Measurements from ENCODE around the gene WDR86.
A peak's percentile ranks its signal among the peaks of the same experiment; 100 is the strongest.

WDR86 gene

GRCh38 chr7:151379534-151380198 lies 30.2 kb downstream of the WDR86 start:
- DNase-seq (ENCODE audit: low spot score): no peak

DNA sequence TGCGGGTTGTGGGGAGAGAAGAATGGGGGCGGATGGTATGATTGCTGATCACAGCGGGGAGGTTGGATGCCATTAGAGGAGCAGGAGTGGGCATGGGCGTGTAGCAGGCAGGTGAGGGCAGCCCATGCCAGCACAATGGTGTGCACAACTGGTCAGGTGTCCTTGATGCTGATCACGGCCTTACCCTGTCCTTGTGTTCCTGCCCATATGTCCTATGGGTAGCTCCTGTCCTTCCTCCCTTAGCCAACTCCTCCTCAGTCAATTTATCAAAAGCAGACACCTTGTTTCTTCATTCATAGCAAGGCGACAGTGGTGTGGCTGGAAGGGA lies 30.7 kb downstream of the WDR86 start:
- DNase-seq (ENCODE audit: low spot score): no peak

- DNase-seq (ENCODE audit: low spot score): no peak
These were observed 31.2 kb downstream of the WDR86 start for GRCh38 chr7:151378496-151379192.

DNA sequence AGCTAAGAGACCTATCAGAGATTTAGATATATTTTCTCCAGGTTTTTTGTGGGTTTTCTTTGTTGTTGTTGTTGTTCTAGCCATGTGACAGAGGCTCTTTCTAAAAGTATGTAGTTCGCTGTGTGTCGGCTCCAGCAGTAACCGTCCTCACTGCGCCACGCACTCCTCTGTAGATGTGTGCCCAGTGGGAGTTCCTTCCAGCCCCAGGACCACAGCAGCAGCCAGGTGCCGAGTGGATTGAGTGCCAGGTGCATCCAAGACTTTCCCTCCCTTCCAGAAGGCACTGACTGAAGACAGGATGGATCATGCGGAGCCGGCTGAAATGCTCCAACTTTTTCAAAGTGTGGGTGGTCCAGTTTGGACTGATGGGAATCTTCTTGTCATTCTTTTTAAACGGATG lies 31.8 kb downstream of the WDR86 start:
- no peak for DNase-seq (ENCODE audit: low spot score)

DNA sequence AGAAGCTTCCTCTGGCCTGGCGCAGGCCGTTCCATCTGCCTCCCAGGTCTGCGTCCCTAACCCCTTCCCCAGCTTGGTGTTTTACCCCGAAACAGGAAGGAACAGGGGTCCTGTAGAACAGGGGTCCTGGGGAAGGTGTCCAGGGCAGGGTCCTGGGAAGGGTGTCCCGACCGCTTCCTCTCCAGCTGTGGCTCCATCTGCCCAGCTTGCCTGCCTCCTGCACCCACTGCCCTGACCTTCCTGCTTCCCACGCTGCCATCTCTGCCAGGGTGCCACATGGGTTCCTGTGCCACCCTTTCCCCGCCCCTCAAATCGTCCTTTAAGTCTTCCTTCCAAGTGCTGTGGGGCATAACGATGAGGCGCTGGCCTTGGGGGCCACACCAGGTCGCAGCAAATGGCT lies 32.4 kb downstream of the WDR86 start:
- DNase-seq (ENCODE audit: low spot score): no peak

- no peak for DNase-seq (ENCODE audit: low spot score)
These were observed 33.5 kb downstream of the WDR86 start for GRCh38 chr7:151376218-151376902.

DNA sequence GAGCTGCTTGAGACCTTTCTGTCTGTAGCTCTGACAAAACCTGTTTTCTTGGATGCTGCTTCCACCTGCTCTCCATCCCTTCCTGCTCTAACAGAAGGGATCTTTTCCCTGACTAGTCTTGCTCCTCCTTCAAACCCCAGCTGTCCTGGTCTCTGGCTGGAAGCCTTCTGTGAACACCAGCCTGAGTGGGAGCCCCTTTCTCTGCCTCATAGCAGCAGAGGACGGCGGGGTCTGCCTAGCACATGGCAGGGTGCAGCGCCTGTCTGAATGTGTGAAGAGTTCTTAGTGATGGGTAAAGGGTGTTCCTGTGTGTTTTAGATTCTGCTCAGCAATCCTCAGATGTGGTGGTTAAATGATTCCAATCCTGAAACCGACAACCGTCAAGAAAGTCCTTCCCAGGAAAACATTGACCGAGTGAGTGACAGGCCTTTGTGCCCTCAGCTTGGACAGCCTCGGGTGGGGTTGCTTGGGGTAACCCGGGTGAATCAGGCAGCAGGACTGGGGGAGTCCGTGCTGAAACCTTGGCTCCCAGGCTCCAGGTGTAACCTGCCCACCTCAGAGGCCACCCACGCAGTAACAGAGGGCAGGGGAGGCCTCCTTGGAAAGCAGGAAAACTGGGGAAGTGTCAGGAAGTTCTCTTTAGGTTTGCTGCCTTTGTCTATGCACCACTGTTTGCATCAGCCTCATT lies 34.2 kb downstream of the WDR86 start:
- no peak for DNase-seq (ENCODE audit: low spot score)

GRCh38 chr7:151374726-151375125 lies 35.1 kb downstream of the WDR86 start:
- no peak for DNase-seq (ENCODE audit: low spot score)

- DNase-seq (ENCODE audit: low spot score): no peak
These were observed 35.7 kb downstream of the WDR86 start for GRCh38 chr7:151374139-151374538.

DNA sequence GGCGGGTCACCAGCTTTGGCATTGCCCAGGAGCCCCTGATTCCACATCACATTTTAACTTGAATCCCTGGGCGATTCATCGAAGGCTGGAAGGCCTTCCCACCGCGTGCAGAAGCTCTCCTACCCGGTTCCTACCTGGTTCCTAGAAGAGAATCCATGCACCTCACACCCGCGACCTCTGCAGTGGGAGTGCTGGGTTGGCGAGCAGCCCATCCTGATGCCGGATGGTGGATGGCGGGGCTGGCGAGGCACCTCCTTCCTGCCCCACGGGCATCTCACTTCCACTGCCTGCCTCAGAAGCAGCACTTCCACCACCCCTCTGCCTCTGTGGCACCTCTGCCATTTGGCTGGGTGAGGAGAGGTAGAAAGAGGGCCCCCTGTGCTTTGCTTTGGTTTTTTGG lies 36.2 kb downstream of the WDR86 start:
- no peak for DNase-seq (ENCODE audit: low spot score)

- DNase-seq (ENCODE audit: low spot score): no peak
These were observed 37.1 kb downstream of the WDR86 start for GRCh38 chr7:151372612-151373265.

DNA sequence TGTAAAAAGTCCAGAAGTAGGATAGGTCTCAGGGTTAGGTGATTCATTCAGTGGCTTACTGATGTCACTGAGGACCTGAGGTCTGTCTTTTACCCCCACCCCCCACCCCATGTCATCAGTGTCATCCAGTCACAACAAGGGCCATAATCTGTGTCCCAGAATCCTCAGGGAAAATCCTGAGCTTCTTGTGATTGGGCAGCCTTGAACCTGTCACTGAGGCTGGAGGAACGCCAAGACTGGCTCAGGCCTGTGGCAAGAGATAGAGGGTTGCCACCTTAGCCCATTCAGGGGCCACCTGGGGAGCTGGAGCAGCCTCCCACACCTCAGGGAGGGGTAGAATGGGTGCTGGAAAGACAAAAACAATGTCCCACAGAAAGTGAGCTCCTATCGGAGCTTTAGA lies 38.6 kb downstream of the WDR86 start:
- DNase-seq (ENCODE audit: low spot score): no peak

GRCh38 chr7:151368136-151368571 lies 41.7 kb downstream of the WDR86 start:
- DNase-seq (ENCODE audit: low spot score): peak; percentile 81

DNA sequence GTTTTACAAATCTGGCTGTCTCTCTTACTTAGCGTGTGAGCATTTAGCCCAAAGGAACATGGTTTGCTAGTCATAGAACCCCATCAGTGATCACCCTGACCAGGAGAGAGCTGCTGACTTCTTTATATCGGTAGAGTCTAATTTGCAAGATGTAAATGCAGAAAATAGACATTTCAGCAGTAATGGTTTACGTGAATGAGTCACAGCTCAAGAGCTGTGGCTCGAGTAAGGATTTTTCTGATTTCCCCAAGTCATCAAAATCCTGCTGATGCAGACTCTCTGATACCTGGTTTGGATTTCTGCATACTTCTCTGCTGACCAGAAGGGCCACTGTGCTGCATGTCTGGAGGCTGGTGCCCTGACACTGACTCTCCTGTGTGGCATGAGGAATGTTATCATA lies 42.6 kb downstream of the WDR86 start:
- no peak for DNase-seq (ENCODE audit: low spot score)

DNA sequence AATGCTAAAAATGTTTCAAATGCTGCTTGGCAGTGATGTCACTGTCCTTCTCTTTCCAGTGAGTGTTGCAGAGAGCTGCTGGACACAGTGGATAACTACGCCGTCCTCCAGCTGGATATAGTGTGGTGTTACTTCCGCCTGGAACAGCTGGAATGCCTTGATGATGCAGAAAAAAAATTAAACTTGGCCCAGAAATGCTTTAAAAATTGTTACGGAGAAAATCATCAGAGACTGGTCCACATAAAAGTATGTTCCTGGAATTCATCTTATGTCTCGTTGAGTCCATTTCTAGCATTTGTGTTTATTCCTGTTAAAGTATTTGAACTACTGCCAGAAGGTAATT lies 43.0 kb downstream of the WDR86 start:
- no peak for DNase-seq (ENCODE audit: low spot score)

GRCh38 chr7:151366166-151366879 lies 43.5 kb downstream of the WDR86 start:
- no peak for DNase-seq (ENCODE audit: low spot score)

- no peak for DNase-seq (ENCODE audit: low spot score)
These were observed 46.7 kb downstream of the WDR86 start for GRCh38 chr7:151363182-151363581.

GRCh38 chr7:151361193-151361959 lies 48.5 kb downstream of the WDR86 start:
- no peak for DNase-seq (ENCODE audit: low spot score)

- DNase-seq (ENCODE audit: low spot score): no peak
These were observed 57.3 kb downstream of the WDR86 start for GRCh38 chr7:151352512-151352911.

GRCh38 chr7:151351967-151352366 lies 57.9 kb downstream of the WDR86 start:
- DNase-seq (ENCODE audit: low spot score): no peak

DNA sequence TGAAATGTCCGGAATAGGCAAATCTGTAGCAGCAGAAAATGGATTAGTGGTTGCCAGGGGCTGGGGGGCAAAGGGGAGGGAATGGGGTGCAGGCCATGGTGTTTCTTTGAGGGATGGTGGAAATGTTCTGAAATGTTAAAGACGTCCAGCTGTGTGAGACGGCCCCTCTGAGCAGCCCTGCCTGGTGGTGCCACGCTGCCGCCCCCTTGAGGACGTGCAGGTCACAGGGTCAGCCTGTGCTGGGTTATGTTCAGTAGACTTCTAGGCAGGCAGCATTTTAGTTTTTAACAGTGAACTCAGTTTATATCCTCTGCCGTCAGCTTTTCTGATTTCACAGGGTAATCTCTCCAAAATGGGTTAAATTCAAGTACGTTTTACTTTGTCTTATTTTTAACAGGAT lies 58.8 kb downstream of the WDR86 start:
- DNase-seq (ENCODE audit: low spot score): no peak

Measured in LoVo (cell line).